ENCODE data around the gene YOD1.

DNA sequence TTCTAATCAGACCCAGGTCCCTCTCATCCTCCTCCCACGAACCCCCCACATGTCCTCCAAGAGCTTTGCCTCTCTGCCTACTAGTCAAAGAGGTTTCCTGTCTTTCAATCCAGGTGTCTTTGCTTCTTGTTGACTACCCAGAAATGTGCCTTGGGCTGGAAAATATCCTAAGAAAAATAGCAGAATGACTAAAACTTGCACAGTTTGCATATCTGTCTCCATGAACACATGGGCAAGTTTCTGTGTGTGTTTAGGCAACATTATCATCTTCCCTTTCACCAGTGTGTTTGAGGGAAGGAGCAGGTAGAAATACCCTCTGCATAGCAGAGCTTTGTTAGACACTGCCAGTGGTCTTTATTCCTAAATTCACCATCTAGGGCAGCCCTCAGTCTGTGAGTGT lies 20.0 kb downstream of the YOD1 start:
- TF ChIP-seq, protein P1, sequence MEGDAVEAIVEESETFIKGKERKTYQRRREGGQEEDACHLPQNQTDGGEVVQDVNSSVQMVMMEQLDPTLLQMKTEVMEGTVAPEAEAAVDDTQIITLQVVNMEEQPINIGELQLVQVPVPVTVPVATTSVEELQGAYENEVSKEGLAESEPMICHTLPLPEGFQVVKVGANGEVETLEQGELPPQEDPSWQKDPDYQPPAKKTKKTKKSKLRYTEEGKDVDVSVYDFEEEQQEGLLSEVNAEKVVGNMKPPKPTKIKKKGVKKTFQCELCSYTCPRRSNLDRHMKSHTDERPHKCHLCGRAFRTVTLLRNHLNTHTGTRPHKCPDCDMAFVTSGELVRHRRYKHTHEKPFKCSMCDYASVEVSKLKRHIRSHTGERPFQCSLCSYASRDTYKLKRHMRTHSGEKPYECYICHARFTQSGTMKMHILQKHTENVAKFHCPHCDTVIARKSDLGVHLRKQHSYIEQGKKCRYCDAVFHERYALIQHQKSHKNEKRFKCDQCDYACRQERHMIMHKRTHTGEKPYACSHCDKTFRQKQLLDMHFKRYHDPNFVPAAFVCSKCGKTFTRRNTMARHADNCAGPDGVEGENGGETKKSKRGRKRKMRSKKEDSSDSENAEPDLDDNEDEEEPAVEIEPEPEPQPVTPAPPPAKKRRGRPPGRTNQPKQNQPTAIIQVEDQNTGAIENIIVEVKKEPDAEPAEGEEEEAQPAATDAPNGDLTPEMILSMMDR (conservative IDR thresholded peaks at IDR 0.05; ENCODE audit: low read depth, low read length), result no peak
- TF ChIP-seq EZH2phosphoT487 (IDR thresholded peaks at IDR 0.05; ENCODE audit: borderline replicate concordance, low read length), result no peak
- TF ChIP-seq EZH2 (IDR thresholded peaks at IDR 0.05; ENCODE audit: low read length, unreplicated experiment), result no peak

Data from PC-3 (cell line).